HG02623 (cell line): ENCODE measurements around the gene PAXIP1.

Source experiments
- ATAC-seq: cut with Tn5 transposase; IDR thresholded peaks from one replicate; pipeline ENCODE4 v1.9.1; 2021; ENCODE audit warnings: moderate library complexity; ENCODE audit not compliant: unreplicated experiment

The PAXIP1 gene

DNA sequence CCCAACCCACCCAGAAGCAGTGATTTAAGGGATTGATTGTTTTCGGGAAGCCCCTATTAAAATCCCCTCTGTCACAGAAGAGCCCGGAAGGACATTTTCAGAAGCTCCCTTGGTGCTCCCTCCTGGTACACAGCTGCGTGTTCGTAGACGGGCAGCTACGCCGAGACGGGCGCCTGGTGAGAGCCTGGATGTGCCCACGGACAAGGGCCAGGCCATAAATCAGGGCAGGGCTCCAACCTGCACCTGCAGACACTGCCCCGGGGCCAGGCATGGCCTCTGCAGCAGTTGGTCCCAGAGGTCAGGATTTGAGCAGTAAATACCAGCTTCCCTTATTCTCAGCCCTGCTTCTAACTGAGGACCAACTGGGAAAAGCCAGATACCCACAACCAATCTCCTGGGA is 106.8 kb downstream of the PAXIP1 start:
- ATAC-seq = no peak
